ENCODE results near the gene SYNDIG1.

SYNDIG1 gene

GRCh38 chr20:24567508-24567907, 98.1 kb downstream of the SYNDIG1 start:
- no peak for DNase-seq (ENCODE audit: low spot score)

GRCh38 chr20:24568842-24569241, 99.4 kb downstream of the SYNDIG1 start:
- no peak for DNase-seq (ENCODE audit: low spot score)

- DNase-seq (ENCODE audit: low spot score), result no peak
Observed at GRCh38 chr20:24571159-24571558, 101.7 kb downstream of the SYNDIG1 start.

- no peak for DNase-seq (ENCODE audit: low spot score)
Observed at GRCh38 chr20:24572140-24572539, 102.7 kb downstream of the SYNDIG1 start.

- no peak for DNase-seq (ENCODE audit: low spot score)
Observed at GRCh38 chr20:24572862-24573261, 103.4 kb downstream of the SYNDIG1 start.

- DNase-seq (ENCODE audit: low spot score), result no peak
Observed at GRCh38 chr20:24573557-24573956, 104.1 kb downstream of the SYNDIG1 start.

- no peak for DNase-seq (ENCODE audit: low spot score)
Observed at GRCh38 chr20:24574307-24574706, 104.9 kb downstream of the SYNDIG1 start.

GRCh38 chr20:24574797-24575196, 105.4 kb downstream of the SYNDIG1 start:
- no peak for DNase-seq (ENCODE audit: low spot score)

GRCh38 chr20:24575811-24576210, 106.4 kb downstream of the SYNDIG1 start:
- DNase-seq (ENCODE audit: low spot score), result no peak

- DNase-seq (ENCODE audit: low spot score), result no peak
Observed at GRCh38 chr20:24576447-24576846, 107.0 kb downstream of the SYNDIG1 start.

- no peak for DNase-seq (ENCODE audit: low spot score)
Observed at GRCh38 chr20:24577271-24577909, 108.0 kb downstream of the SYNDIG1 start.

- no peak for DNase-seq (ENCODE audit: low spot score)
Observed at GRCh38 chr20:24578567-24579415, 109.4 kb downstream of the SYNDIG1 start.

- no peak for DNase-seq (ENCODE audit: low spot score)
Observed at GRCh38 chr20:24579475-24579874, 110.0 kb downstream of the SYNDIG1 start.

GRCh38 chr20:24580006-24580405, 110.6 kb downstream of the SYNDIG1 start:
- DNase-seq (ENCODE audit: low spot score), result no peak

- DNase-seq (ENCODE audit: low spot score), result no peak
Observed at GRCh38 chr20:24580855-24581254, 111.4 kb downstream of the SYNDIG1 start.

- DNase-seq (ENCODE audit: low spot score), result no peak
Observed at GRCh38 chr20:24581443-24582170, 112.2 kb downstream of the SYNDIG1 start.

- DNase-seq (ENCODE audit: low spot score), result no peak
Observed at GRCh38 chr20:24582373-24583168, 113.1 kb downstream of the SYNDIG1 start.

- no peak for DNase-seq (ENCODE audit: low spot score)
Observed at GRCh38 chr20:24583169-24583792, 113.9 kb downstream of the SYNDIG1 start.

- DNase-seq (ENCODE audit: low spot score), result no peak
Observed at GRCh38 chr20:24584078-24584477, 114.6 kb downstream of the SYNDIG1 start.

- DNase-seq (ENCODE audit: low spot score), result no peak
Observed at GRCh38 chr20:24584538-24585356, 115.3 kb downstream of the SYNDIG1 start.
